RWPE1 (cell line): Measurements from ENCODE around the gene TSC22D4.
"Not testable (repeated sequence)": the region's sequence is repeated elsewhere in the genome, so short reads cannot be mapped to it uniquely, and the experiment has no call there.

Source experiments
- CTCF ChIA-PET: fragments of 350-600 bp; sonication (Branson Sonifier 250); formaldehyde crosslinking; extraction: SDS; loops from one replicate; lab custom pipeline; 2021; lab: Yijun Ruan, JAX
- POLR2A ChIA-PET: fragments of 400-600 bp; formaldehyde crosslinking; extraction: SDS; loops from one replicate; lab custom pipeline; 2020; ENCODE audit warnings: antibody characterized with exemption; ENCODE audit not compliant: low non-redundant PET; lab: Yijun Ruan, JAX
- DNase-seq: peaks from one replicate; pipeline ENCODE4 v3.0.0; 2012; ENCODE audit warnings: low spot score
- H3K27ac ChIP-seq: fragments of 450-650 bp; 2 replicates; pipeline ENCODE4 v1.5.1; 2017
- CTCF ChIP-seq: fragments of 450-650 bp; conservative IDR thresholded peaks from 2 replicates; pipeline ENCODE4 v1.5.1; 2017; ENCODE audit warnings: low read depth, mild to moderate bottlenecking

Gene TSC22D4

GRCh38 chr7:100478958-100479660 lies at the start of gene TSC22D4:
TSC22D4 (minus strand) TSS chr7:100479214; CDS start chr7:100478038, 1,176 bp downstream.
- peak within 1 kb of the TSS; percentile 89 for H3K27ac ChIP-seq
- POLR2A ChIA-PET: no interaction called here
- CTCF ChIA-PET: interaction anchor here (0.6 to 1.4 kb wide), 3 partner anchors 10 to 313 kb away, joined by 3 read pairs; no protein-coding TSS in a partner anchor
- peak; percentile 85 for DNase-seq
- no peak for TF ChIP-seq CTCF

- CTCF ChIA-PET, H3K27ac ChIP-seq, POLR2A ChIA-PET, DNase-seq: not testable (repeated sequence)
Measured at GRCh38 chr7:100528108-100528866, 49.3 kb upstream of the TSC22D4 start.

GRCh38 chr7:100523192-100523591 lies 44.2 kb upstream of the TSC22D4 start:
- POLR2A ChIA-PET, H3K27ac ChIP-seq, DNase-seq, CTCF ChIA-PET: not testable (repeated sequence)

GRCh38 chr7:100521909-100522593 lies 43.0 kb upstream of the TSC22D4 start:
- CTCF ChIA-PET: interaction anchor here (0.6 kb wide), 1 partner anchor 14 kb away, joined by 4 read pairs; no protein-coding TSS in a partner anchor
- H3K27ac ChIP-seq, DNase-seq, POLR2A ChIA-PET: not testable (repeated sequence)

- CTCF ChIA-PET: interaction anchor here (0.6 kb wide), 2 partner anchors 76 to 905 kb away, joined by 3 to 6 read pairs; no protein-coding TSS in a partner anchor
- no peak for DNase-seq
- POLR2A ChIA-PET: no interaction called here
- no peak for TF ChIP-seq CTCF
- no peak overlapping the region for H3K27ac ChIP-seq
Measured at GRCh38 chr7:100521076-100521475, 42.1 kb upstream of the TSC22D4 start.

- CTCF ChIA-PET: interaction anchor here (0.6 kb wide), 2 partner anchors 51 to 904 kb away, joined by 3 read pairs; no protein-coding TSS in a partner anchor
- DNase-seq: no peak
- H3K27ac ChIP-seq: no peak overlapping the region
- TF ChIP-seq CTCF: no peak
- POLR2A ChIA-PET: no interaction called here
Measured at GRCh38 chr7:100520138-100520537, 41.1 kb upstream of the TSC22D4 start.

GRCh38 chr7:100519580-100519979 lies 40.6 kb upstream of the TSC22D4 start:
- no peak for DNase-seq
- peak overlapping the region; percentile 17; the same call in 1 of the 2 replicates for H3K27ac ChIP-seq
- CTCF ChIA-PET: no interaction called here
- POLR2A ChIA-PET: no interaction called here
- TF ChIP-seq CTCF: no peak
